TTC549 (cell line): ENCODE measurements around the gene NLGN4X.
"Not testable (repeated sequence)": the region's sequence is repeated elsewhere in the genome, so short reads cannot be mapped to it uniquely, and the experiment has no call there.

Source experiments
- FAIRE-seq: peaks from 2 replicates; lab custom pipeline; 2012; peaks lifted over from hg19 to GRCh38; lab: Jason Lieb, UNC

Gene NLGN4X

DNA sequence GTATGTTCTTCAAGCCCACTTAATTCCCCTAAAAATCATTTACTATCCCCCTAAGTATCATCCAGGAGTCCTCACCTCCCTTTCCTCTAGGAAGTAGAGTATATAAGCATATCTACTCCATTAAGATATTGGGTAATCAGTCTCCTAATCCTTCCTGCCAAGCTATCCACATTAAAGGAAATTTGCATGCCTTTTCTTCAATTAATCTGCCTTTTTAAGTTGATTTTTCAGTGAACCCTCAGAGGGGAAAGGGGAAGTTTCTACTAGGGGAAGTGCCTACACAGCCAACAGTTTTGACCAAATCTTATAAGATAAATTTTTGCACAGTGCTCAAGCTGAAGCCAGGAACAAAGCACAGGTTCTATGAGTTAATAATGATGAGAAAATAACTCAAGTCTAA lies 222.8 kb downstream of the NLGN4X start:
- no peak for FAIRE-seq

GRCh38 chrX:6004529-6004928 lies 224.1 kb downstream of the NLGN4X start:
- no peak for FAIRE-seq

GRCh38 chrX:6002056-6002455 lies 226.6 kb downstream of the NLGN4X start:
- FAIRE-seq = no peak

DNA sequence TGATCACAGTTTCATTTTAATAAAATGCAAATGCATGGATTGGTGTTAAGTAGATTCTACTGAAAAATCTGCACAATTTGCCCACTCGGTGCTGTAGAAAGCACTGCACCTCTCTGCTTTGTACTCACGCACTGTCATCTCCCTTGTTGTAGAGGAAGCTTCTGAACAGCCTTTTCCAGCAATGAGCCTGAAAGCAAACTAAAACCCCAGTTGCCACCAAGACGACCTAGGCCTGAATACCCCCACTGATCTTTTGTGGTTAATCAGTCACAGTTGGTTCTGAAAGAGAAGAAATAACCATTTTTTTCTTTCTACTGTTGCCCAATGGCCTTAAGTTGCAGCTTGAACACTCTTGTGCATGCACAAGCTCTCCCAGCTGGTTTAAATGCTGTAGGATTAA lies 229.8 kb downstream of the NLGN4X start:
- no peak for FAIRE-seq

- FAIRE-seq = no peak
Observed at GRCh38 chrX:5998456-5998855, 230.2 kb downstream of the NLGN4X start.

DNA sequence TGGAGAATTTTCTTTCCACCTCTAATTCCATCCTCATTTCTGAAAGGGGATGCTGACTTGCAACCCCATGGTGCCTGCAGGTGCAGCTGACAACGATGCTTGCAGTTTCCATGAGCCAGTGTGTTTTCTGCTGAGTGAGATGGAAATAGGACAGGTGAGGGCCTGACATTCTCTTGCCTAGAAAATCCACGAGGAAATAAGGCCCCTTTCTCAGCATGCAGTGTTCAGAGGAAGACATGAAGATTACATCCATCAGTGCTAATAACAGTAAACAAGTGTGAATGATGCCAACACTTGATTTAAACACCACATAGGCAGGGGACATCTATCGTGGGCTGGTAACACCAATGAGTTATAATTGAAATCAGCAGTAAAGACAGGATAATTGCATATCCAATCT lies 237.3 kb downstream of the NLGN4X start:
- no peak for FAIRE-seq

GRCh38 chrX:5979338-5979737 lies 249.3 kb downstream of the NLGN4X start:
- FAIRE-seq = no peak

- no peak for FAIRE-seq
Observed at GRCh38 chrX:5976332-5976731, 252.3 kb downstream of the NLGN4X start.

- FAIRE-seq = no peak
Observed at GRCh38 chrX:5971300-5971699, 257.4 kb downstream of the NLGN4X start.

- no peak for FAIRE-seq
Observed at GRCh38 chrX:5965406-5965805, 263.3 kb downstream of the NLGN4X start.

GRCh38 chrX:5959286-5959685 lies 269.4 kb downstream of the NLGN4X start:
- FAIRE-seq = no peak

DNA sequence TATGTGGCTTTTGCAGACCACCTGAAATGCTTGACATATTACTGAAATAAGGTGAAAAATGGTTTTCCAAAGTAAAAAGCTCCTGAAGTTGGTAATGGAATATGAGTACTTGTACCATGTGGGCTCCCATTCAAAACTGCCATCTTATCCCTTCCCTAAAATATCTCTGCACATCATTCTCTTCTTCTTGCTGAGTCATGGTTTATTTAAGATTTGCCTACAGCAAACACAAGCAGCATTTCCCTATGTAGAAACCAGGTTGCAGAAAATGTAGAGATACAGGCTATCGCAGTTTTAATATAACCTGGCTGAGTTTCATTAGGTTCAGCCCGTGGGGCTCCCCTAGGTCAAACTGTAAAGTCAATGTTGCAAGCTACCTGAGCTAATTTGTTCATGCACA lies 270.1 kb downstream of the NLGN4X start:
- no peak for FAIRE-seq

DNA sequence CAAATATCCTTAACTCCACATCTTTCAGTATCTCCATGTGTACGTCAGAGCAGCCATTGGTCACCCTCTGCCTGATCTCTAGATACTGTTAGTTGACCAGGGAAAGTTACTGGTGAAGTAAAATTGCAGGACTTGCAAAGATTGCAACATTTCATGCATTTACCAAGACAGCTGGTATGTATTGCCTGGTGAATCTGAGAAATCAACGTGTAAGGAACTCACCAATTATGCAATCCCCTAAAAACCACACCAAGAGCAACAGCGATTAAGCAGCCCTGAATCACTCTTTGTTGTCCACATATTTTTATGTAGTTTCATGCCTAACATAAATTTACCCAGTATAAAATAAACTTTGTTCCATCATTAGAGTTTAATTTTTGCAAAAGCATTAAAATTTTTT lies 271.2 kb downstream of the NLGN4X start:
- no peak for FAIRE-seq

- FAIRE-seq = no peak
Observed at GRCh38 chrX:5936438-5936837, 292.2 kb downstream of the NLGN4X start.

- FAIRE-seq = no peak
Observed at GRCh38 chrX:5928224-5928623, 300.4 kb downstream of the NLGN4X start.

DNA sequence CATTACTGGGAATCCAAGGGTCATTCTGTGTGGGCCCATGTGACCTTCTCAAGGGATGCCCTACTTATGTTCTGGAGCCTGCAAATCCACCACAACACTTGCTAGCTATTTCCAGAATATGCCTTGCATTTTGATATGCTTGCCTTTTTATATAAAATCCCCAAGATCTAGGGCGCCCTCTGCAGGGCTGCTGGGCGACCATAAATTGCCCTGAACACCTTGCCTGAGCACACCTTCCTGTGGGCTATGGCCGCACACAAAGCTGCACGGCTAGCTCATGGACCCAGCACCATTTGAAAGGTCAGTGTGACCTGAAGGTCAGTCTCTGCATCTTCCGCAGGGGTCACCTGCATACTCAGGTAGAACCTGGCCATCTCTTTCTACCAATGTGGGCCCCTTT lies 311.7 kb downstream of the NLGN4X start:
- no peak for FAIRE-seq

DNA sequence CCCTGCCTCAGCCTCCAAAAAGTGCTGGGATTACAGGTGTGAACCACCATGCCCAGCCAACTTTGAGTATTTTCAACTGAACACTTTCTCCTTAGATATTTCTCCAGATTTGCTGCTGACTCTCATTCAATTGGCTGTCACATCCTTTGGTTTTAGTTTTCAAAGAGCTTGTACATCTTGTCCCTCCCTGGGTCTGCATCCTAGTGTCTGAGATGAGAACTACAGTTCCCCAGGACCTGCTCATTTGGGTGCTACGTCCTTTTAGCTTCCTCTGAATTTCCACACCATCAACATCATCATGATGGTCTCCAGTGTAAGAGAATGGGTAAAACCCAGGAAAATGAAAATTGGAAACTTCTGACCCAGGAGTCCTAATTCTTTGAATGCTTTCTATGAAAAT lies 312.9 kb downstream of the NLGN4X start:
- no peak for FAIRE-seq

DNA sequence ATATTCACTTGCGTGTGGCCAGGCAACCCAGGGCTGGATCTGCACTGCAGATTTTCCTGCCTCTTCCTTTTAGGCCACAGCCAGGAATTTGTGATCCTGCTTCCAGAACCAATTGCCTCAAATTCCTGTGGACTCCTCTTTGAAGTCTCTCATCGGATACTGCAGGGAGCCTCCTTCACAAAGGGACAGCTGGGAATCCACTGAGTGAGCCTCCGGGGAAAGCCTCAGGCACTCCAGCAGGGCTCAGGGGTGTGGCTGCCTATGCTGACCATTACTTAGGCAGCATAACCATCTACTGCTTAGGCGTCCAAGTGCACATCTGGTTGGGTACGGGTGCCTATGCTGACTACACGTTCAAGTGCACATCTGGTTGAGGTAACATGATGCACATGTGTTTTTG lies 321.5 kb downstream of the NLGN4X start:
- no peak for FAIRE-seq

DNA sequence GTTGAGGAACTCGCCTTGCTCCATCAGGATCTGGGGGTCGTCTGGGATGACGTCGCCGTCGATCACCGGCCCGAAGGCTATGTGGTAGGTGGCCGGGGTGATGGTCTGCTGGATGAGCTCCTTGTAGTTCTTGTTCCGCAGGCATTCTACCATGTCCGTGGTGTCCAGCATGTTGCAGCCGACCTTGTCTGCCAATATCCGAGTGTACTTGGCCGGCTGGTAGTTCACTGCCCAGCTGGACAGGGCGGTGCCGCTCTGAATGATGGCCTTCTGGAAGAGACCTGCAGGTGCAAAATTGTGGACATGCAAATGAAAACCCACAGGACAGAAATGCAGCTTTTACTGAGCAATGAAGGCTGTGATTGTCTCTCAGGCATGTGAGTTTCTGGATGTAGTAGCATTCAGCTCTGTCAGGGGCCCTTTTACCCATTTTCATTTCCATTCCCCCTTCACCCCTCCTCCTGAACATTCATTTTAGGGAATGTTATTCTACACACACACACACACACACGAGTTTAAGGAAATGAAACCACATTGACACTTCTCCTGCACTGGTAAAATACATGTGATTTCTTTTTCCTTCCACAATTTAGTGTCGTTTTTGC lies 325.0 kb downstream of the NLGN4X start:
- not testable (repeated sequence) for FAIRE-seq

GRCh38 chrX:5898463-5898862 lies 330.2 kb downstream of the NLGN4X start:
- no peak for FAIRE-seq

- FAIRE-seq = no peak
Observed at GRCh38 chrX:5891378-5891777, 337.3 kb downstream of the NLGN4X start.

DNA sequence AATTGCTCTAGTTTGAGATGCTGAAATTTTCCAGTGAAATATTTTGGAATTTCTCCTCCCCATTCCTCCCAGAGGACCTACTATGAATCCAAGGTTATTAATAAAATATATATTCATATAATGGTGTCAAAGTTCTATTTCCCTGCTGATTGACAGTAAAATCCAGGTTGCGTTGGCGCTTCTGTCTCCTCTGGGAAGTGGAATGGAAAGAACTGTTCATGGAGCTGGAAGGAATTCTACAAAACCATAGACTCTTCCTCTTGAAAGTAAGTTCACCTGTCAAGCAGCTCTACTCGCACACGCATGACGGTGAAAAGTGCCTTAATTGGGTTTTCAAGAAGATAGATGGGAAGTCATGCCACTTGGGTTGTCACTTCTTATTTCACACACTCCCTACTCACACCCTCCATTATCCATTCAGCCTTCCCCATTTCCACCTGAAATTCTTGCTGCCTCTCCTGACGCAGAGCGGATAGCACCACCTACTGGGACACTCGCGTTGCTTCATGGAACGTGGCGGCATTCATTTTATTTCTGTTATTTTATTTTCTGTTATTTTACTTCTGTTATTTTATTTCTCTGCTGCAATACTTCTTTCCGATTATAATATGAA lies 351.6 kb downstream of the NLGN4X start:
- FAIRE-seq = no peak

GRCh38 chrX:5870238-5870637 lies 358.4 kb downstream of the NLGN4X start:
- FAIRE-seq = no peak

DNA sequence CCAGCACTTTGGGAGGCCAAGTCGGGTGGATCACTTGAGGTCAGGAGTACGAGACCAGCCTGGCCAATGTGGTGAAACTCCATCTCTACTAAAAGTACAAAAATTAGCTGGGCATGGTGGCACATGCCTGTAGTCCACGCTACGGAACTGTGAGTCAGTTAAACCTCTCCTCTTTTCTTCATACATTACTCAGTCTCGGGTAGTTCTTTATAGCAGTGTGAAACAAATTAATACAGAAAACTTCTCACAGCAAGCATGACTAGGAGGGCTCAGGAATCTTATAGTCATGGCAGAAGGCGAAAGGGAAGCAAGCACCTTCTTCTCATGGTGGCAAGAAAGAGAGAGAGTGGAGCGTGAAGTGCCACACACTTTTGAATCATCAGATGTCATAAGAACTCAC lies 358.9 kb downstream of the NLGN4X start:
- no peak for FAIRE-seq

GRCh38 chrX:5867778-5868177 lies 360.9 kb downstream of the NLGN4X start:
- FAIRE-seq = no peak
